Mesenchymal stem cell (in vitro differentiated cells and primary cell): ENCODE measurements around the gene CNTNAP2.

Source experiments
- DNase-seq: peaks from one replicate; pipeline ENCODE4 v3.0.0-alpha.2; 2013
- H2AFZ ChIP-seq: one replicate; pipeline ENCODE4 v1.6.1; 2013; ENCODE audit warnings: low read depth, mild to moderate bottlenecking, control low read depth, inconsistent platforms, low read length, moderate library complexity
- H2AK5ac ChIP-seq: 2 replicates; pipeline ENCODE4 v1.6.1; 2013; ENCODE audit warnings: low read length, moderate library complexity, mild to moderate bottlenecking, inconsistent platforms; ENCODE audit not compliant: severe bottlenecking
- H2BK120ac ChIP-seq: one replicate; pipeline ENCODE4 v1.6.1; 2013; ENCODE audit warnings: low read depth, mild to moderate bottlenecking, inconsistent platforms, low read length, moderate library complexity
- H2BK12ac ChIP-seq, 2 experiments: one replicate each; pipeline ENCODE4 v1.6.1; 2013; ENCODE audit warnings: inconsistent platforms in 2 of 2, low read length in 2 of 2, mild to moderate bottlenecking in 2 of 2, moderate library complexity in 2 of 2, control low read depth in 1 of 2
- H2BK15ac ChIP-seq: one replicate; pipeline ENCODE4 v1.6.1; 2013; ENCODE audit warnings: mild to moderate bottlenecking, low read depth, inconsistent platforms; ENCODE audit not compliant: poor library complexity, severe bottlenecking
- H2BK5ac ChIP-seq: 2 replicates; pipeline ENCODE4 v1.6.1; 2013; ENCODE audit warnings: low read depth, mild to moderate bottlenecking, low read length, control low read depth, inconsistent platforms; ENCODE audit not compliant: poor library complexity, severe bottlenecking
- H3K14ac ChIP-seq, 2 experiments: one replicate each; pipeline ENCODE4 v1.6.1; 2013; ENCODE audit warnings: inconsistent platforms in 2 of 2, low read length in 2 of 2, control low read depth in 1 of 2, mild to moderate bottlenecking in 1 of 2, moderate library complexity in 1 of 2
- H3K18ac ChIP-seq, 2 experiments: one replicate each; pipeline ENCODE4 v1.6.1; 2013; ENCODE audit warnings: inconsistent platforms in 2 of 2, low read length in 2 of 2, control low read depth in 1 of 2, low read depth in 1 of 2, mild to moderate bottlenecking in 1 of 2
- H3K23ac ChIP-seq, 2 experiments: one replicate each; pipeline ENCODE4 v1.6.1; 2013; ENCODE audit warnings: inconsistent platforms in 2 of 2, low read length in 2 of 2, mild to moderate bottlenecking in 2 of 2, moderate library complexity in 2 of 2, control low read depth in 1 of 2
- H3K27ac ChIP-seq: 2 replicates; pipeline ENCODE4 v1.5.1; 2013; ENCODE audit warnings: mild to moderate bottlenecking, moderate library complexity, low read length, control low read depth, inconsistent platforms; ENCODE audit not compliant: poor library complexity, severe bottlenecking
- H3K27me3 ChIP-seq, 2 experiments: 2 replicates each; pipeline versions ENCODE4 v1.6.1 to v1.7.0; 2013; ENCODE audit warnings: low read length in 2 of 2, mild to moderate bottlenecking in 2 of 2, moderate library complexity in 2 of 2, control low read depth in 1 of 2, inconsistent platforms in 1 of 2; ENCODE audit not compliant: control insufficient read depth in 1 of 2, insufficient read depth in 1 of 2
- H3K36me3 ChIP-seq, 2 experiments: 2 replicates each; pipeline versions ENCODE4 v1.6.1 to v1.7.0; 2013; ENCODE audit warnings: low read length in 2 of 2, control low read depth in 1 of 2, inconsistent platforms in 1 of 2, low read depth in 1 of 2, mild to moderate bottlenecking in 1 of 2; ENCODE audit not compliant: insufficient read depth in 2 of 2, control insufficient read depth in 1 of 2
- H3K4ac ChIP-seq, 2 experiments: one replicate each; pipeline ENCODE4 v1.6.1; 2013; ENCODE audit warnings: inconsistent platforms in 2 of 2, low read length in 2 of 2, mild to moderate bottlenecking in 2 of 2, moderate library complexity in 2 of 2, control low read depth in 1 of 2, low read depth in 1 of 2
- H3K4me1 ChIP-seq: 2 replicates; pipeline ENCODE4 v1.6.1; 2013; ENCODE audit warnings: low read depth, low read length, control low read depth; ENCODE audit not compliant: control insufficient read depth, insufficient read depth
- H3K4me2 ChIP-seq: 2 replicates; pipeline ENCODE4 v1.6.1; 2013; ENCODE audit warnings: low read length, mild to moderate bottlenecking, inconsistent platforms; ENCODE audit not compliant: poor library complexity, severe bottlenecking
- H3K4me3 ChIP-seq, 2 experiments: 2 replicates each; pipeline versions ENCODE4 v1.5.1 to v1.7.0; 2013; ENCODE audit warnings: low read length in 2 of 2, mild to moderate bottlenecking in 2 of 2, control low read depth in 1 of 2, low read depth in 1 of 2; ENCODE audit not compliant: insufficient read depth in 1 of 2
- H3K79me1 ChIP-seq: replicated peaks from 2 replicates; pipeline ENCODE4 v1.6.1; 2013; ENCODE audit warnings: mild to moderate bottlenecking, control low read depth, low read length, inconsistent platforms; ENCODE audit not compliant: poor library complexity, severe bottlenecking
- H3K9ac ChIP-seq: 2 replicates; pipeline ENCODE4 v1.7.0; 2013; ENCODE audit warnings: mild to moderate bottlenecking, low read length, moderate library complexity
- H3K9me3 ChIP-seq: 2 replicates; pipeline ENCODE4 v1.7.0; 2013; ENCODE audit warnings: mild to moderate bottlenecking, low read length; ENCODE audit not compliant: control insufficient read depth
- H4K8ac ChIP-seq: one replicate; pipeline ENCODE4 v1.6.1; 2013; ENCODE audit warnings: inconsistent platforms, mild to moderate bottlenecking, low read length, moderate library complexity
- H4K91ac ChIP-seq: one replicate; pipeline ENCODE4 v1.6.1; 2013; ENCODE audit warnings: mild to moderate bottlenecking, low read length, inconsistent platforms
- WGBS: methylation state at CpG from one replicate; pipeline ENCODE4 v1.1.7; 2013; ENCODE audit warnings: mixed read lengths; 5-methylcytosine and 5-hydroxymethylcytosine counted together

CNTNAP2 gene

GRCh38 chr7:147885869-147886268, 1769.3 kb downstream of the CNTNAP2 start:
- Histone ChIP-seq H3K9ac (no peak overlapping the region), H4K91ac (no peak overlapping the region), H2BK12ac (no peak overlapping the region), H3K14ac (no peak overlapping the region), H3K4me2 (no peak overlapping the region), H3K9me3 (no peaks in the 10 kb centered on the region), H2BK120ac (no peak overlapping the region), H3K4me1 (no peaks in the 10 kb centered on the region), H3K27ac (no peak overlapping the region), H3K18ac (no peak overlapping the region), H2AK5ac (no peak overlapping the region), H2BK5ac (no peak overlapping the region), H3K79me1 (no peaks in the 10 kb centered on the region), H3K23ac (no peak overlapping the region), H2AFZ (no peak overlapping the region), H3K4ac (no peak overlapping the region), H2BK15ac (no peak overlapping the region), H3K36me3 (no peaks in the 10 kb centered on the region), H4K8ac (no peak overlapping the region), H3K4me3 (no peak overlapping the region), H3K27me3 (no peaks in the 10 kb centered on the region)
- DNase-seq, result no peak
- WGBS, result 80% methylated on average over 5 of the region's 5 CpGs

DNA sequence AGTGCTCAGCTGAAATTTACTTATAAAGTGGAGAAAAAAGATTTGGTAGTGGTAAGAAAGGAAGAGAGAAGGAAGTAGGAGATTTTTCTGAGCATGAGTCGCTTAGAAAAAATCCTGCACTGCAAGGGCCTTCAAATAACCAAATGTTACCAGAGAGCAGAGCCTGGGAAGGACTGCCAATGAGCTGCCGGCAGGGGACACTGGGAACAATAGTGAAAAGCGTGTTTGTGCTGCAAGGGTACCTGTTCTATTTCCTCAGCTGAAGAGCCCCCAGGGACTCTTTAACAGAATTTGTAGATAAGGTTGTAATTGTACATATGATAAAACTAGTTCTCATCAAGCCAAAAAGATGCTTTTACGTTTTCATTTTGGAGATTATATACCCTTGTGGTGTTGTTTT, 1777.7 kb downstream of the CNTNAP2 start:
- Histone ChIP-seq H3K27ac (no peak overlapping the region), H3K4me3 (no peak overlapping the region), H3K14ac (no peak overlapping the region), H3K9me3 (no peaks in the 10 kb centered on the region), H2BK15ac (no peak overlapping the region), H2BK5ac (no peak overlapping the region), H3K4ac (no peak overlapping the region), H3K4me1 (no peaks in the 10 kb centered on the region), H2BK120ac (no peak overlapping the region), H3K27me3 (no peaks in the 10 kb centered on the region), H2AFZ (no peak overlapping the region), H3K79me1 (no peaks in the 10 kb centered on the region), H4K8ac (no peak overlapping the region), H3K4me2 (no peak overlapping the region), H2AK5ac (no peak overlapping the region), H3K23ac (no peak overlapping the region), H3K9ac (no peak overlapping the region), H3K18ac (no peak overlapping the region), H3K36me3 (no peaks in the 10 kb centered on the region), H4K91ac (no peak overlapping the region), H2BK12ac (no peak overlapping the region)
- DNase-seq, result no peak
- WGBS, result 30% methylated on average over 4 of the region's 4 CpGs

DNA sequence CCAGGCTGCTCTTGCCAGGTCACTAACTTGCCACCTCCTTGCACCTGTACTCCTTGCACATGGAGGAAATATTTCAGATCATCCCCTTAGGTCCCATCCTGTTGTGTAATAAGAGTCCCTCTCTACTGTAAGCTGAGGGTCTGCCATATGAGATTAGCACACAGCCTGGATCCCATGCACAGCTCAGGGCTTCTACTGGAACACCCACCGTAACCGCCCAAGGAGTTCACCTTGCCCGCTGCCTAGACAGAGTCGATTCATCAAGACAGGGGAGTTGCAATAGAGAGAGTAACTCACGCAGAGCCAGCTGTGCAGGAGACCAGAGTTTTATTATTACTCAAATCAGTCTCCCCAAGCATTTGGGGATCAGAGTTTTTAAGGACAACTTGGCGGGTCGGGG, 1779.5 kb downstream of the CNTNAP2 start:
- Histone ChIP-seq H4K8ac (no peak overlapping the region), H3K79me1 (no peaks in the 10 kb centered on the region), H3K4me1 (no peaks in the 10 kb centered on the region), H3K27me3 (no peaks in the 10 kb centered on the region), H3K9ac (no peak overlapping the region), H3K9me3 (no peaks in the 10 kb centered on the region), H2BK5ac (no peak overlapping the region), H3K4ac (no peak overlapping the region), H2AFZ (no peak overlapping the region), H3K4me3 (no peak overlapping the region), H4K91ac (no peak overlapping the region), H3K36me3 (no peaks in the 10 kb centered on the region), H3K14ac (no peak overlapping the region), H2AK5ac (no peak overlapping the region), H2BK12ac (no peak overlapping the region), H3K27ac (no peak overlapping the region), H3K4me2 (no peak overlapping the region), H3K18ac (no peak overlapping the region), H3K23ac (no peak overlapping the region), H2BK120ac (no peak overlapping the region), H2BK15ac (no peak overlapping the region)
- no peak for DNase-seq
- WGBS, result 86% methylated on average over 7 of the region's 7 CpGs

GRCh38 chr7:147903536-147904218, 1787.1 kb downstream of the CNTNAP2 start:
- Histone ChIP-seq H2AFZ (no peak overlapping the region), H3K79me1 (no peaks in the 10 kb centered on the region), H3K4me3 (no peak overlapping the region), H3K4me2 (no peak overlapping the region), H3K14ac (no peak overlapping the region), H3K36me3 (no peaks in the 10 kb centered on the region), H4K91ac (no peak overlapping the region), H2BK12ac (no peak overlapping the region), H2BK15ac (no peak overlapping the region), H2AK5ac (no peak overlapping the region), H3K9ac (no peak overlapping the region), H3K9me3 (no peaks in the 10 kb centered on the region), H2BK120ac (no peak overlapping the region), H4K8ac (no peak overlapping the region), H3K4me1 (no peaks in the 10 kb centered on the region), H3K18ac (no peak overlapping the region), H3K27ac (no peak overlapping the region), H2BK5ac (no peak overlapping the region), H3K23ac (no peak overlapping the region), H3K27me3 (no peaks in the 10 kb centered on the region), H3K4ac (no peak overlapping the region)
- 74% methylated on average over 13 of the region's 13 CpGs for WGBS
- DNase-seq, result no peak
